Activated B cell treated with CpG ODN at 0.5 μM for 24 hours (primary cell): ENCODE results near the gene FDX2. TPM values are rescaled to one million over a fixed set of nuclear protein-coding genes. Genes with fewer than 3 reads are reported as not detected.

ENCODE experiments used
- ATAC-seq: fragments of 200-7000 bp; cut with Tn5 transposase; one replicate; pipeline ENCODE4 v1.10.0; 2021; ENCODE audit warnings: low read depth, mild to moderate bottlenecking, moderate library complexity
- CTCF ChIA-PET: fragments of 350-600 bp; sonication (Branson Sonifier 250); formaldehyde crosslinking; loops from one replicate; lab custom pipeline; 2021; ENCODE audit warnings: antibody characterized with exemption; lab: Charles Lee
- POLR2A ChIA-PET: fragments of 350-600 bp; sonication (Branson Sonifier 250); formaldehyde crosslinking; loops from one replicate; lab custom pipeline; 2021; ENCODE audit warnings: antibody characterized with exemption; lab: Charles Lee
- DNase-seq: peaks from one replicate; pipeline ENCODE4 v3.0.0; 2022
- H3K27ac Mint-ChIP-seq: one replicate; pipeline ENCODE4 v1.8.0; 2020; ENCODE audit warnings: mixed read lengths
- H3K27me3 Mint-ChIP-seq: one replicate; pipeline ENCODE4 v1.8.0; 2021; ENCODE audit warnings: mixed read lengths
- H3K36me3 Mint-ChIP-seq: one replicate; pipeline ENCODE4 v1.8.0; 2021; ENCODE audit warnings: low read depth, mixed read lengths
- H3K4me1 Mint-ChIP-seq: one replicate; pipeline ENCODE4 v1.8.0; 2021; ENCODE audit warnings: mixed read lengths
- H3K4me3 Mint-ChIP-seq: one replicate; pipeline ENCODE4 v1.8.0; 2020; ENCODE audit warnings: mild to moderate bottlenecking, mixed read lengths
- H3K9me3 Mint-ChIP-seq: one replicate; pipeline ENCODE4 v1.8.0; 2020; ENCODE audit warnings: mixed read lengths
- CTCF ChIP-seq: fragments of 200-600 bp; IDR thresholded peaks from one replicate; pipeline ENCODE4 v1.8.0; 2022; ENCODE audit warnings: antibody characterized with exemption, mild to moderate bottlenecking
- intact Hi-C: fragments of 100-400 bp; cut with micrococcal nuclease; formaldehyde crosslinking; loops from one replicate; pipeline ENCODE4 v1.15.1; 2024
- total RNA-seq: library from RNA; stranded (reverse); gene quantifications from 2 replicates; pipeline ENCODE4 v1.2.3, GENCODE V29; 2022

FDX2 gene
- 12.8 and 15.0 TPM in 2 replicates for total RNA-seq

GRCh38 chr19:10315335-10316214 is at the start of gene FDX2:
Gene FDX2 (minus strand): TSS chr19:10316015. CDS start chr19:10315996, 19 bp downstream.
- peaks cover 49% of the 10 kb centered on the region for H3K36me3 Mint-ChIP-seq
- H3K27ac Mint-ChIP-seq = peak within 1 kb of the TSS; percentile 71
- POLR2A ChIA-PET = interaction anchor here (0.6 to 2.2 kb wide), 4 partner anchors 8 to 102 kb away, joined by 3 to 13 read pairs (median 8); partner anchors contain the start of genes ICAM1 and RAVER1
- ATAC-seq = peak; percentile 92
- no peak for TF ChIP-seq CTCF
- CTCF ChIA-PET = interaction anchor here (0.6 kb wide), 1 partner anchor 113 kb away, joined by 4 read pairs; no protein-coding TSS in a partner anchor
- H3K4me3 Mint-ChIP-seq = peak within 1 kb of the TSS; percentile 87
- peaks cover 15% of the 10 kb centered on the region for H3K4me1 Mint-ChIP-seq
- no peaks in the 10 kb centered on the region for H3K27me3 Mint-ChIP-seq
- peak; percentile 85 for DNase-seq
- intact Hi-C loops = loop anchor here (1.0 kb wide), 1 partner anchor 44 kb away; the partner anchor contains the start of gene ICAM1
- no peaks in the 10 kb centered on the region for H3K9me3 Mint-ChIP-seq

- ATAC-seq = no peak
- intact Hi-C loops = no loop called here
- TF ChIP-seq CTCF = no peak
- Mint-ChIP-seq H3K36me3 (peaks cover 86% of the 10 kb centered on the region), H3K9me3 (no peaks in the 10 kb centered on the region), H3K4me1 (no peaks in the 10 kb centered on the region), H3K4me3 (no peak overlapping the region), H3K27me3 (no peaks in the 10 kb centered on the region), H3K27ac (no peak overlapping the region)
- ChIA-PET POLR2A (no interaction called here), CTCF (no interaction called here)
- no peak for DNase-seq
Measured at GRCh38 chr19:10365518-10365917, 49.7 kb upstream of the FDX2 start.

- no peak overlapping the region for H3K4me3 Mint-ChIP-seq
- no peak for DNase-seq
- ChIA-PET POLR2A (no interaction called here), CTCF (no interaction called here)
- H3K27me3 Mint-ChIP-seq = no peaks in the 10 kb centered on the region
- no peak overlapping the region for H3K27ac Mint-ChIP-seq
- no peaks in the 10 kb centered on the region for H3K4me1 Mint-ChIP-seq
- intact Hi-C loops = no loop called here
- H3K36me3 Mint-ChIP-seq = peaks cover 86% of the 10 kb centered on the region
- no peak for TF ChIP-seq CTCF
- ATAC-seq = no peak
- H3K9me3 Mint-ChIP-seq = no peaks in the 10 kb centered on the region
Measured at GRCh38 chr19:10364644-10365043, 48.8 kb upstream of the FDX2 start.

- Mint-ChIP-seq H3K4me3 (no peak overlapping the region), H3K9me3 (no peaks in the 10 kb centered on the region), H3K4me1 (no peaks in the 10 kb centered on the region), H3K27ac (no peak overlapping the region), H3K36me3 (peaks cover 86% of the 10 kb centered on the region), H3K27me3 (no peaks in the 10 kb centered on the region)
- CTCF ChIA-PET = no interaction called here
- ATAC-seq = no peak
- no peak for DNase-seq
- intact Hi-C loops = no loop called here
- POLR2A ChIA-PET = no interaction called here
- no peak for TF ChIP-seq CTCF
Measured at GRCh38 chr19:10363789-10364281, 48.0 kb upstream of the FDX2 start.

GRCh38 chr19:10362259-10362658 is 46.4 kb upstream of the FDX2 start:
- CTCF ChIA-PET = no interaction called here

More at GRCh38 chr19:10362259-10362658, 46.4 kb upstream of the FDX2 start:
- POLR2A ChIA-PET = interaction anchor here (0.7 kb wide), 1 partner anchor 73 kb away, joined by 6 read pairs; the partner anchor contains the start of gene ICAM5
- Mint-ChIP-seq H3K36me3 (peaks cover 84% of the 10 kb centered on the region), H3K27ac (no peak overlapping the region), H3K27me3 (no peaks in the 10 kb centered on the region), H3K4me3 (no peak overlapping the region), H3K4me1 (no peaks in the 10 kb centered on the region), H3K9me3 (no peaks in the 10 kb centered on the region)
- ATAC-seq (no peak), DNase-seq (no peak)
- intact Hi-C loops = no loop called here
- TF ChIP-seq CTCF = no peak
